GM12878 (cell line): ENCODE data around the gene G6PC1. TPM values are rescaled to one million over a fixed set of nuclear protein-coding genes. Genes with fewer than 3 reads are reported as not detected.

Source experiments
- ATAC-seq: fragments of 200-7000 bp; cut with Tn5 transposase; 3 replicates; pipeline ENCODE4 v1.9.1; 2020; ENCODE audit warnings: mild to moderate bottlenecking, moderate library complexity
- BruUV-seq: library from RNA; stranded (reverse); fragments of 400-500 nt; replicated peaks from 2 replicates; lab custom pipeline; 2021; lab: Mats Ljungman, UMichigan
- CTCF ChIA-PET: fragments of 300-600 bp; sonication (Branson Sonifier 250); formaldehyde crosslinking; extraction: SDS; loops from one replicate; lab custom pipeline; 2021; ENCODE audit warnings: inconsistent platforms; lab: Yijun Ruan, JAX
- POLR2A ChIA-PET: fragments of 350-600 bp; formaldehyde crosslinking; extraction: SDS; loops from one replicate; lab custom pipeline; 2021; ENCODE audit warnings: inconsistent platforms; lab: Charles Lee
- RAD21 ChIA-PET: fragments of 300-600 bp; sonication (Branson Sonifier 250); formaldehyde crosslinking; loops from one replicate; lab custom pipeline; 2023; ENCODE audit warnings: antibody characterized with exemption; ENCODE audit not compliant: unreplicated experiment; lab: Charles Lee
- SMC1A ChIA-PET: fragments of 300-600 bp; sonication (Branson Sonifier 250); formaldehyde crosslinking; loops from one replicate; lab custom pipeline; 2023; ENCODE audit not compliant: unreplicated experiment, uncharacterized antibody; lab: Charles Lee
- DNase-seq: peaks from one replicate; pipeline ENCODE4 v3.0.0-alpha.2; 2011; ENCODE audit warnings: low read depth, low spot score
- FAIRE-seq: peaks from 3 replicates; lab custom pipeline; 2011; peaks lifted over from hg19 to GRCh38; lab: Jason Lieb, UNC
- H2AFZ ChIP-seq: 2 replicates; pipeline ENCODE4 v1.6.0; 2011; ENCODE audit warnings: low read depth, low read length, control low read depth; ENCODE audit not compliant: control insufficient read depth
- H3K27ac ChIP-seq: 2 replicates; pipeline ENCODE4 v1.5.1; 2011; ENCODE audit warnings: control low read depth; ENCODE audit not compliant: control insufficient read depth, insufficient read depth
- H3K27me3 ChIP-seq, 2 experiments: replicated peaks in 1 of 2; 2 replicates each; pipeline versions ENCODE4 v1.6.0 to v1.6.1; 2011; ENCODE audit warnings: low read length in 1 of 2; ENCODE audit not compliant: control insufficient read depth in 2 of 2, insufficient read depth in 2 of 2
- H3K36me3 ChIP-seq, 2 experiments: 2 replicates each; pipeline ENCODE4 v1.5.1; 2011; ENCODE audit warnings: low read length in 1 of 2; ENCODE audit not compliant: control insufficient read depth in 2 of 2, insufficient read depth in 2 of 2
- H3K4me1 ChIP-seq: 2 replicates; pipeline ENCODE4 v1.6.1; 2011; ENCODE audit warnings: mild to moderate bottlenecking, low read length, moderate library complexity, mixed read lengths; ENCODE audit not compliant: control insufficient read depth, insufficient read depth
- H3K4me2 ChIP-seq: 2 replicates; pipeline ENCODE4 v1.6.0; 2011; ENCODE audit warnings: control low read depth; ENCODE audit not compliant: control insufficient read depth, insufficient read depth
- H3K4me3 ChIP-seq: fragments of 200-600 bp; sonication (generic); 2 replicates; pipeline ENCODE4 v1.5.1; 2016
- H3K79me2 ChIP-seq: 2 replicates; pipeline ENCODE4 v1.6.0; 2011; ENCODE audit warnings: low read length; ENCODE audit not compliant: control insufficient read depth, insufficient read depth
- H3K9ac ChIP-seq: 2 replicates; pipeline ENCODE4 v1.8.0; 2011; ENCODE audit warnings: low read length, control low read depth, mixed read lengths; ENCODE audit not compliant: control insufficient read depth, insufficient read depth
- H3K9me3 ChIP-seq: replicated peaks from 3 replicates; pipeline ENCODE4 v1.5.1; 2011; ENCODE audit warnings: mild to moderate bottlenecking, low read length; ENCODE audit not compliant: control insufficient read depth, insufficient read depth
- H4K20me1 ChIP-seq: 2 replicates; pipeline ENCODE4 v1.6.0; 2011; ENCODE audit not compliant: control insufficient read depth, insufficient read depth
- CEBPB ChIP-seq, 2 experiments: fragments of 150-350 bp in 1 of 2; IDR thresholded peaks; 2 replicates each; pipeline ENCODE4 v1.6.1; 2012 to 2014; ENCODE audit warnings: low read depth in 2 of 2, low read length in 2 of 2, borderline replicate concordance in 1 of 2, inconsistent platforms in 1 of 2
- GATAD2B ChIP-seq: fragments of 450-650 bp; conservative IDR thresholded peaks from 2 replicates; pipeline ENCODE4 v1.6.1; 2017; ENCODE audit warnings: low read depth, mild to moderate bottlenecking, moderate library complexity
- ZNF24 ChIP-seq: fragments of 450-650 bp; IDR thresholded peaks from 2 replicates; pipeline ENCODE4 v1.6.1; 2017; ENCODE audit warnings: antibody characterized with exemption, mild to moderate bottlenecking
- WGBS: methylation state at CpG from one replicate; pipeline ENCODE4 v1.1.6; 2016; ENCODE audit warnings: low lambda C conversion rate; ENCODE audit not compliant: insufficient replicate concordance, insufficient coverage; ENCODE audit errors: missing lambda C conversion rate; 5-methylcytosine and 5-hydroxymethylcytosine counted together
- in situ Hi-C: fragments of 300-500 bp; cut with MboI; formaldehyde crosslinking; loops from 9 replicates; pipeline ENCODE4 v1.14.3; 2018; ENCODE audit warnings: mixed read lengths
- intact Hi-C: fragments of 100-400 bp; cut with micrococcal nuclease; formaldehyde crosslinking; loops from one replicate; pipeline ENCODE4 v1.14.2; 2022; ENCODE audit not compliant: unreplicated experiment
- polyA plus RNA-seq, 11 experiments: library from polyadenylated mRNA; depleted of rRNA in 4 of 11; unstranded in 6 of 11; stranded (reverse) in 5 of 11; fragments of >200 nt; fragmentation: Nextera tagmentation in 4 of 11; fragmentation: Illumina TruSeq in 1 of 11; extraction: Ambion mirVana in 4 of 11; extraction: Trizol in 1 of 11; gene quantifications; 1 replicate in 1 of 11; 2 replicates in 10 of 11; pipeline versions ENCODE4 v1.2.1 to v1.2.3, GENCODE V29; 2011 to 2016; ENCODE audit warnings: inconsistent platforms in 2 of 11, missing spikeins in 2 of 11, low read depth in 1 of 11
- total RNA-seq, 4 experiments: library from RNA; depleted of rRNA in 3 of 4; stranded (reverse); fragments of >200 nt in 3 of 4; fragmentation: Illumina TruSeq in 1 of 4; extraction: Trizol in 1 of 4; gene quantifications; 2 replicates each; pipeline versions ENCODE4 v1.2.1 to v1.2.3, GENCODE V29; 2013 to 2021
- TF ChIP-seq, protein P1 (sequence below): fragments of 450-650 bp; IDR thresholded peaks from 2 replicates; pipeline ENCODE4 v1.6.1; 2017; ENCODE audit warnings: borderline replicate concordance
- TF ChIP-seq, protein P2 (sequence below): fragments of 450-650 bp; IDR thresholded peaks from 2 replicates; pipeline ENCODE4 v1.6.1; 2017; ENCODE audit warnings: mild to moderate bottlenecking

Gene G6PC1
- total and polyA plus RNA-seq, 10 of the 15 experiments (the other 5 are each of a cell fraction or from before 2014, with no cell fraction given), result not detected

DNA sequence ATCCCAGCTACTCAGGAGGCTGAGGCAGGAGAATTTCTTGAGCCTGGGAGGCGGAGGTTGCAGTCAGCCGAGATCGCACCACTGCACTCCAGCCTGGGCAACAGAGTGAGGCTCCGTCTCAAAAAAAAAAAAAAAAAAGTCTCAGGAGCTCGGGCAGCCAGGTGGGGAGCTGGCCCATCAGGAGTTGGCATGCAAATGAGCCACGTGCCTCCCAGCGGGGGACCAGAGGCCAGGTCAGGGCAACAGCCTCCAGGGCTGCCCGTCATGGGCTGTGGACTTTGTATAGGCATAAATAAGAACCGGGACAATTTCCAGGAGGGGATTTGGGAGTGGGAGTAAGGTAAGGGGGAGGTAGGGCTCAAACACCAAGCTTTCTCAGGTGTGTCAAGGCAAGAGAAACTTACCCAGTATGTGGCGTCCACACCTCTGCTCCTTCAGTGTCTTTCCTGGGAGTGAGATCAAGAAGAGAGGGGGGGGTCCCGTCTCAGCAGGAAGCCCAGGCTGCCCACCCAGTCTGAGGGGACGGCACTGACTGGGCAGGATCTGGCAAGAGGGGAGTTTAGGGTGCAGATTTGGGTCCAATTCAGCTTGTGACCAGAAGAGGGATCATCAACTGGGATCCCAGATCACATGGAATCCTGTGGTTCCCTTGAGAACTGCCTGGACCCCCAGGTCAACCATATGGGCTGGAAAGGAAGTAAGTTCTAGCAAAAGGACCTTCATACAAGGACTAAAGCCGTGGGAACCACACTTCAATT is 22.3 kb upstream of the G6PC1 start:
- ChIA-PET RAD21 (no interaction called here), POLR2A (no interaction called here), SMC1A (no interaction called here), CTCF (no interaction called here)
- no peaks in the 10 kb centered on the region for H4K20me1 ChIP-seq
- WGBS, result 28% methylated on average over 12 of the region's 13 CpGs
- H3K9ac ChIP-seq, result no peak overlapping the region
- no peak overlapping the region for H3K4me2 ChIP-seq
- no peak overlapping the region for H2AFZ ChIP-seq
- H3K9me3 ChIP-seq, result no peaks in the 10 kb centered on the region
- in situ Hi-C loops, result no loop called here
- TF ChIP-seq ZNF24, result no peak
- TF ChIP-seq, protein P1, sequence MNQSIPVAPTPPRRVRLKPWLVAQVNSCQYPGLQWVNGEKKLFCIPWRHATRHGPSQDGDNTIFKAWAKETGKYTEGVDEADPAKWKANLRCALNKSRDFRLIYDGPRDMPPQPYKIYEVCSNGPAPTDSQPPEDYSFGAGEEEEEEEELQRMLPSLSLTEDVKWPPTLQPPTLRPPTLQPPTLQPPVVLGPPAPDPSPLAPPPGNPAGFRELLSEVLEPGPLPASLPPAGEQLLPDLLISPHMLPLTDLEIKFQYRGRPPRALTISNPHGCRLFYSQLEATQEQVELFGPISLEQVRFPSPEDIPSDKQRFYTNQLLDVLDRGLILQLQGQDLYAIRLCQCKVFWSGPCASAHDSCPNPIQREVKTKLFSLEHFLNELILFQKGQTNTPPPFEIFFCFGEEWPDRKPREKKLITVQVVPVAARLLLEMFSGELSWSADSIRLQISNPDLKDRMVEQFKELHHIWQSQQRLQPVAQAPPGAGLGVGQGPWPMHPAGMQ, result no peak
- TF ChIP-seq CEBPB (IDR thresholded peaks at IDR 0.05; ENCODE audit: borderline replicate concordance in 1 of 2, low read depth in 2 of 2, low read length in 2 of 2), result no peak
- TF ChIP-seq, protein P2, sequence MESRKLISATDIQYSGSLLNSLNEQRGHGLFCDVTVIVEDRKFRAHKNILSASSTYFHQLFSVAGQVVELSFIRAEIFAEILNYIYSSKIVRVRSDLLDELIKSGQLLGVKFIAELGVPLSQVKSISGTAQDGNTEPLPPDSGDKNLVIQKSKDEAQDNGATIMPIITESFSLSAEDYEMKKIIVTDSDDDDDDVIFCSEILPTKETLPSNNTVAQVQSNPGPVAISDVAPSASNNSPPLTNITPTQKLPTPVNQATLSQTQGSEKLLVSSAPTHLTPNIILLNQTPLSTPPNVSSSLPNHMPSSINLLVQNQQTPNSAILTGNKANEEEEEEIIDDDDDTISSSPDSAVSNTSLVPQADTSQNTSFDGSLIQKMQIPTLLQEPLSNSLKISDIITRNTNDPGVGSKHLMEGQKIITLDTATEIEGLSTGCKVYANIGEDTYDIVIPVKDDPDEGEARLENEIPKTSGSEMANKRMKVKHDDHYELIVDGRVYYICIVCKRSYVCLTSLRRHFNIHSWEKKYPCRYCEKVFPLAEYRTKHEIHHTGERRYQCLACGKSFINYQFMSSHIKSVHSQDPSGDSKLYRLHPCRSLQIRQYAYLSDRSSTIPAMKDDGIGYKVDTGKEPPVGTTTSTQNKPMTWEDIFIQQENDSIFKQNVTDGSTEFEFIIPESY, result no peak
- no peak for TF ChIP-seq GATAD2B
- no TSS peak for BruUV-seq
- ATAC-seq (no peak), FAIRE-seq (no peak), DNase-seq (no peak)
- no peak overlapping the region for H3K4me3 ChIP-seq
- H3K79me2 ChIP-seq, result no peaks in the 10 kb centered on the region
- H3K27me3 ChIP-seq, result no peaks in the 10 kb centered on the region; a peak in 2 of 4 replicates
- H3K36me3 ChIP-seq, result no peaks in the 10 kb centered on the region
- H3K27ac ChIP-seq, result no peak overlapping the region
- H3K4me1 ChIP-seq, result no peaks in the 10 kb centered on the region
- intact Hi-C loops, result no loop called here
